GM10266 (cell line): ENCODE measurements around the gene LRBA.

Experiments
- DNase-seq: peaks from one replicate; pipeline ENCODE4 v3.0.0; 2012; ENCODE audit errors: extremely low spot score
- CTCF ChIP-seq: IDR thresholded peaks from 2 replicates; pipeline ENCODE4 v1.5.1; 2012; ENCODE audit warnings: mild to moderate bottlenecking, low read depth; ENCODE audit not compliant: control insufficient read depth, insufficient read depth; ENCODE audit errors: missing control alignments

Gene LRBA

DNA sequence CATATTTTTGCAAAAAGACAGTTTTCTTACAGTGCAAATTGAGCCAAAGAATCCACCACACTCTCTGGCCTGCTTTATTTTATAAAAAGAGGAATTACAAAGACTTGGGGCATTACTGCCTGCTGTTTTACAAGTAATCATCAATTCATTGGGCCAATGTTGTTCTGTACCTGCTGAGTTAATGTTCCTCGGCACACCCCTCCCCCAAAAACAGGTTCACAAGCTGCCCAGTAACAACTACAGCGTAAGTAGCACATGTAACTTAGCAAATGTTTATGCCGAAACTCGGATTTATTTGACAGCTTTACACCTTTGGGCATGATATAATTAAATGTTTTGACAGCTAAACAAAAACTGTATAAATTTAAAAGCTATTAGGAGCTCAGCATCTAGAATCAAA, 647.8 kb downstream of the LRBA start:
- DNase-seq, result no peak
- TF ChIP-seq CTCF, result no peak

- no peak for TF ChIP-seq CTCF
- DNase-seq, result peak; percentile 35
Measured at GRCh38 chr4:150366487-150366999, 648.5 kb downstream of the LRBA start.

GRCh38 chr4:150363721-150364688, 651.1 kb downstream of the LRBA start:
- no peak for DNase-seq
- TF ChIP-seq CTCF, result no peak

GRCh38 chr4:150358691-150359090, 656.4 kb downstream of the LRBA start:
- no peak for TF ChIP-seq CTCF
- no peak for DNase-seq

GRCh38 chr4:150357829-150358228, 657.3 kb downstream of the LRBA start:
- DNase-seq, result no peak
- no peak for TF ChIP-seq CTCF

- DNase-seq, result no peak
- TF ChIP-seq CTCF, result no peak
Measured at GRCh38 chr4:150355858-150356455, 659.1 kb downstream of the LRBA start.

DNA sequence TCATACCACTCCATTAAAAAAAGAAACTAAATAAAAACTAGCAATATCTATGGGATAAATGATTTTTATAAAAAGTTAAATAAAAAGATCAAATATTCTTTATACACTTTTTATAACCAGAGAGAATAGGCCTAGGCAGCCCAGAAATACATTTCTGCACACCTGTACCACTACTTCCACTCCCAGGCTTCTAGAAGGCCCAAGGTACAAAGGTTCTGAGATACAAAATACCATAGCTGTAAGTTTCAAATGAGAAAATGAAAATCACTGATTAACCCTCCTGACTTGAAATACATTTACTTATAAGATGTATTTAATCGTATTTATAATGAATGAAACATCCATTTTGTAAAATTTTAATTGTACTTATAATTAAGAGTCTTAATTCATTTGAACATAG, 659.7 kb downstream of the LRBA start:
- DNase-seq, result no peak
- TF ChIP-seq CTCF, result no peak
